GM13977 (cell line): ENCODE measurements around the gene AQP4.
A peak's percentile ranks its signal among the peaks of the same experiment; 100 is the strongest.

Experiments used
- DNase-seq: peaks from one replicate; pipeline ENCODE4 v3.0.0; 2012; ENCODE audit warnings: low spot score
- CTCF ChIP-seq: IDR thresholded peaks from 2 replicates; pipeline ENCODE4 v1.5.1; 2012; ENCODE audit warnings: mild to moderate bottlenecking, control low read depth; ENCODE audit not compliant: insufficient read depth; ENCODE audit errors: extremely low read depth, missing control alignments
- in situ Hi-C: fragments of 300-500 bp; cut with MboI; formaldehyde crosslinking; loops from one replicate; pipeline ENCODE4 v1.12.0; 2022; ENCODE audit warnings: low sequenced_read_pairs, low pct_unique_long_range_greater_than_20kb, mixed read lengths, inconsistent platforms; ENCODE audit not compliant: unreplicated experiment

Gene AQP4

DNA sequence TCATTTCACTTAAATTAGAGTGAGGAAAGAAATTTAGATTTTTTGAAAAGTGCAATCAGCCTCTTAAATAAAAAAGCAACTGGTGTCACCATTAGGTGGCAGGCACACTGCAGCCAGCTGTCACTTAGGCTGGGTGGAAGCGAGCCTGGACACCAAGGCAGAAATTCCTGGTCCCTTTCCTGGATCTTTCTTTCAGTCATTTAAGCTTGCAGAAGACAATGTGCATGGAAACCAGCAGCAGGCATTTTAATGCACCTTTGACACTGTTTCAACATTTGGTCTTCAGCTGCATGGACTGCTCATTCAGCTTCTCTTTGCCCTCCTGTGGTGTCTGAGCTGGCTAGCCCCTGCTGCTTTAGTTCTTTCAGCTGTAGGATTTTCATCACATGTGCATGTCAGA is 61.0 kb downstream of the AQP4 start:
- in situ Hi-C loops = no loop called here

GRCh38 chr18:26803643-26804042 is 61.9 kb downstream of the AQP4 start:
- DNase-seq = no peak
- TF ChIP-seq CTCF = peak; percentile 7
- in situ Hi-C loops = no loop called here

More for the DNA sequence above, 61.0 kb downstream of the AQP4 start:
- no peak for DNase-seq
- TF ChIP-seq CTCF = peak; percentile 40

- TF ChIP-seq CTCF = no peak
- no peak for DNase-seq
- in situ Hi-C loops = no loop called here
Measured at GRCh38 chr18:26802330-26803200, 62.9 kb downstream of the AQP4 start.
